Amygdala (tissue), 56 donors: ENCODE results near the gene ZNF608.
A peak's percentile ranks its signal among the peaks of the same experiment; 100 is the strongest.

Experiments
- DNase-seq, 56 donors: peaks; one replicate each; lab custom pipeline; 2025; lab: John Stamatoyannopoulos, UW

Gene ZNF608

DNA sequence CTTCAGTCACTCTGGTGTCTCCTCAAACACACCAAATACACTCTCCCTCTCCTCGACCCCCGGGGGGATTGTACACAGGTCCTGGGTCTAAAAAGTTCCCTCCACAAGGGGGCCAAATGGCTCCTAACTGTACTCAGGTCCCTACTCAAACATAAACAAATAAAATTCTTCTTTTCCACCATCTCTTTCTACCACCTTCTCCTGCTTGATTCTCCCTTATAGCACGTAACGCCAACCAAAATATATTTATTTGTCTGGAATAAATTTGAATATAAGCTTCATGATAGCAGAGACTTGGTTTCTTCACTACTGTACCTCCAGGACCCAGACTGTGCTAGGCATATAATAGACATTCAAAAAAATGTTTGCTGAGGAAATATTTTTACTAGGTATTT, 21.4 kb downstream of the ZNF608 start:
- DNase-seq, result no peak

DNA sequence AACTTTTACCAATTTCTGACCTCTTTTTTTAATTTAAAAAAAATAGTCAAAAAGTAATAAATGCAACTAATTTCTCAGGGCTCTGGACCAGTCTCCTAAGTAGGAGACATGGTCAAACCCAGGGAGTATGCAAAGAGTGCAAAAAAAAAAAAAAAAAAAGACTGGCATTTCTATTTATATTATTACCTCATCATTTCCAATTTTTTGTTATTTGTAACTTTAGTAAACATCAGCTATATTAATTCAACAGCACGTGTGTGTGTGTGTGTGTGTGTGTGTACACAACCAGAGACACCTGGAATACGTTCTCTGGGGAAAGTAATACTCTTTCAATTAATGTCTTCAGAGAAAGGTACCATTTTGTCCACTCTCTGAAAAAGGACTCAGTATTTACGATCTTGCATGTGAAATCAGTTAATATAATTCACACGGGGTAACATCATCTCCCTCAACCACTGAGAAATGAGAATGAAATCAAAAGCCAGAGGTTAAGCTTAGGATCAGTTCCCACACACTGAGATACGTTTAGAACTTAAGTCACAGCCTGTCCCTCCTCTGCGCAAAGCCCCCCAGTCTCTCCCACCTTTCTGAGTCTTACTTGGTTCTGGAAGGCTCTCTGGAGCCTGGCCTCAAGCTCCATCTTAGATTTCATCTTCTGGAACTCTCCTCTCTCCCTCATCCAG, 21.9 kb downstream of the ZNF608 start:
- no peak for DNase-seq

DNA sequence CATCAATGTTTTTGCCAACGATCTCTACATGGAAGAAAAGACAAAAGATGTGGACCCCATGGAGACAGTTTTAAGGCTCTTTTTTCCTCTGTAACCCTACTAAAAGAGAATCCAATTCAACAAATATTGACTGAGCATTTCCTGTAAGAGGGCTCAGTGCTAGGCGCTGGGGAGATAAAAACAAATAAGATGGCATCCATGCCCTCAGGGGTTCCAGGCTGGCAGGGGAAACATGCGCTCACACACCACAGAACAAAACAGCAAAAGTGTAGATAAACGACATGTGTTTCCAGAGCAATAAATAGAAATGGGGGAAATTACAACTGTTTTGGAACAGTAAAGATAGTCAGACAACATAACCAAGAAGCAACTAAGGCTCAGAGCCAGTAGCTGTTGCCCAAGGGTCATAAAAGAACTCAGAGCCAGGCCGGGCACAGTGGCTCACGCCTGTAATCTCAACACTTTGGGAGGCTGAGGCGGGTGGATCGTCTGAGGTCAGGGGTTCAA, 25.2 kb downstream of the ZNF608 start:
- DNase-seq, result no peak

DNA sequence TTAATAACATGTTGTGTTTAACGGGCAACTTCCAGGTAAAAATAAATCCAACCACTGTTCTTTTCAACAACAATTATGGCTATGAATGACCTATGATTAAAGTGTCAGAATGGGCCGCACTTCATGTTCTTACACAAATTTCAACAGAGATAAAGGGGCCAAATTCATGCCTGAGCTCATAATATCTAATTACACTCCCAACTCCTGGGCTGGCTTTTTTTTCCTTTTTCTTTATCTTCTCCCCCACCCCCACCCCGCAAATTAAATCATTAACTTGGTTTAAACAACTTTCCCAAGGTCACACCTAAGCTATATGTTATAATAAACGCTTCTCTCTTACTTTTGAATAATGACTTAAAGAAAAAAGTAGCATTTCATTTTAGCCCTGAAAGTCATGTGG, 25.8 kb downstream of the ZNF608 start:
- no peak for DNase-seq

DNA sequence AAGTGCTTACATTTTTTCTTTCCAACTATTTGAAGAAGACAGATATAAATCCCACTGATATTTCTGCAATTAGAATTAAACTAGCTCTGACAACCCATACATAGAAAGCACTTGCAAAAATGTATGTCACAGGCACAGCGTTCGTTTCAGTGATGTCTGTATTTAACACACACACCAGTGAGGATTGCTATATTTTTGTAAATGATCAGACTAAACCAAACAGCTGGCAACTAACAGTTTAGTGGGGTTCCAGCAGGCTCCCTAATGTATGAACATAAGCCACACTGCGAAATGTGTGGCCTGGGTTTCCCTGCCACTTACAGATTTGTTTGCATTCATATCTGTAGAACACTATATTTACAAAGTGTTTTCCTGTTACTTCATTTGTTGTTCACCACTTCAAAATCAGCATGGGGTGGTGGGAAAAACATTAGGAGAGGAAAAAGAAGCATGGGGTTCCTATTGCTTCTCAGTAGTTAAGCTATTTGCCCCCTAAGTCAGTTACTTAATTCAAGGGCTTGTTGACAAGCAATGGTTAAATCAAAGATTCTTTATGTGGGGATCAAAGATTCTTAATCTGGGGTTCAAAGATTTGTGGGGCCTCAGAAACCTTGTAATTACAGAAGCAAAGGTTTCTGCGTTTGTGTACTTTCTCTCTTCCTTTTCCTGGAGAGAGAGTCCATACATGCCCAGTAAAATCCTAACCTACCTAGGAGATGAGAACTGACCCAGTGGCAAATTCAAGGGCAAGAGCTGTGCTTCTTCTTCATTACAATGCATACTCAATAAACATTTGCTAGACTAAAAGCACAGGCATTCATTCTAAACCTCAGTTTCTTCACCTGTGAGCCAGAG, 27.1 kb downstream of the ZNF608 start:
- no peak for DNase-seq

DNA sequence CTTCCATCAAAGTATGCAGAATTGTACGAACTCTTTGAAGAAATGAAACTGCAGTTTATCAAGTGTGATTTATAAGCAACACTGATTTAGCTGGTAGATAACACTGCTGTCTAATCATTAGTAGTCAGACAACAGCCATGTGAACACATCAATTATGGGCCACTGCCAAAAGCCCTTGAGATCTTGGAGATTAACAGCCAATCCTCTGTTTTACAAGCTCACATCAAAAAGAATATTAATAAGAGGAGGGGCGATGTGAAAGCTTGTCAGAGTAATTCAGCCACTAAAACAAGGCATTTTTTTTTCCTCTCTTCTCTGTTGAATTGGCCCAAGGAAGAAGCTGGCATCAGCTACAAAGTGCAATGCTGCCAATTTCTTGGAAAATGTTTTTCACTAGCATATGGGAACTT, 28.1 kb downstream of the ZNF608 start:
- DNase-seq, result peak in 29 of 56 donors; percentile 3 to 90 (median 53)

DNA sequence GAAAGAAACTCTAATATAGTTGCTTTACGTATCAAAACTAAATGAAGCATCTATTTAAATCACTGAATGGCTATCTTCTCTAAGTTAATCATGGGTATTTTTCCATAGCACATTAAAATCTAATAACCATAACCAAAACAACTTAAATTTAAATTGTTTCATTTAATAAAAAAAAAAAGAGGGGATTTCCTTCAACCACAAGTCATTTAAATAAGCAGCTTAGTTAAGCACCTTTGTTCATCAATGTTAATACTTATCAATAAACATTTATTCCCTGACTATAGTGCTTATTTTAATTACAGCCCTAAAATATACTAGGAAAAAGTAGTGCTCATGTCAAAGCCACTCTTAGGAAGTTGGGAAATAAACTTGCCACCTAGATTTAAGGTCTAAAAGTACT, 30.3 kb downstream of the ZNF608 start:
- DNase-seq, result no peak

DNA sequence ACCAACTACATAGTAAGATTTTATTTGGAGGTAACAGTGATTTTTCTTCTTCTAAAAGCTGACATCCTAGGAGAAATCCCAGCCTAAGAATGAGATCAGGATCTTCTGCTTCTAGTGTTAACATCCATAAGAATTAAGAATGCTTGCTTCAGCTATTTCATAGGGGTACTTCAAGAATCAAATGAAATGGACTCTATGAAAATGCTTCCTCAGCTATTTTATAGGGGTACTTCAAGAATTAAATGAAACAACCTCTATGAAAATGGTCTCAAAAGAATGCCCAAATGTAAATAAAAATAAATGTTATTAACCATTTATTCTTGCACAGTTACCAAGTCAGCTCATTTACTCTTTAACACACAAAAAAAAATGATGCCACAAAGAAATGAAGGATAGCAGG, 31.5 kb downstream of the ZNF608 start:
- no peak for DNase-seq

DNA sequence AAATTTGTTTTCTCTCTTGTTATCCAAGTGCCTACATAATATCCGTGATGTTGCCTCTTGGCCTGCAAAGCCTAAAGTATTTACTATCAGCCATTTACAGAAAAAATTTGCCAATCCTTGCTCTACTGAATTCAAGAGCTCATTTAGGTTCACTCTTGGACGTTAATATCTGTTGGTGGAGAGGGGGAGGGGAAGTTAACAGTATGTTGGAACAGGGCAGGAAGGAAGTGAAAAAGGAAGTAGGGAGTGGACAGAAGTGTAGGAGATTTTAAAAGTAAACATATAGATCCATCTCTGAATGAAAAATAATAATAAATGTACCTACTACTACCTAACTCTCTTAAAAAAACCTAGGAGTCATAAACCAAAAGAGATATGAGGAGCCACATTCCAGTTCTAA, 32.8 kb downstream of the ZNF608 start:
- no peak for DNase-seq

DNA sequence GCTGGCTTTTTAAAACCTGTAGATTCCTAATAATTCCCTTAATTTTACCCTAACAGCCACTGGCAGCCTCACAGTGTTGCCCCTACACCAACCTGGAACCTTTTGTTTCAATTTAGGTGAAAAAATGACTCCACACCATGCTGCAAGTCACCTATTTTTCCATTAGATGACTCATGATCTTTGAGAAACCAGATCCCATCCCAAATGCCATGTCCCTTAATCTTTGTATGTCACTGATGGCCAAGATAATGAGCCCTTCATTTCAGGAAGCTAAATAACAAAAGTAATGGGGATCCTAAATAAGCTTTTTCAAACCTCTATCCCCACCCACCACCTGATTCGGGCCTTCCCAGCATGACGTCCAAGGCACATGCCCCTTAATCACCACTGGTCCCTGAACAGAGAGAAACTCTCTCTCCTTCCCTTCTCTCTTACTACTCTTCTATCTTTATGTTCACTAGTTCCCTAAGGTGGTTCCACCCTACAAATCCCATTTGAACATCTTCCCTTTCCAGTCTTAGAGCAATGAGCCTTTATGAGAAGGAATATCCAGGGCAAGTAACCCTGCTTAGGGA, 33.6 kb downstream of the ZNF608 start:
- DNase-seq, result no peak

DNA sequence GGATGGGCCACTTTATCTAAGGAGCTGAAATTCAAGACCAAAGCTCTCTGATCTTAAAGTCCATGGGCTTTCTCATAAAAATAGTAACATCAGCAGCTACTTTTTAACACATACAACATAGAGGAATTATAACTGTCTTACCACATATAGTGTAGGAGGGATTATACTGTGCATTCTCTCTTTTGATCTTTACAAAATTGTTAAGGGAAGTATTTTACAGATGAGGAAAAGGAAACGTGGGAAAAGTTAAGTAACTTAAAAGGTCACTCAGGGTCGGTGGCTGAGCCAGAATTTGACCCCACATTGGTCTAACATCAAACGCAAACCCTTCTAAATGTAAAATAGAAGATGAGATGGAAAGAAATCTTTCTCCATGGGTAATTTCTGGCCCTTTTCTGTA, 38.4 kb downstream of the ZNF608 start:
- DNase-seq, result no peak

DNA sequence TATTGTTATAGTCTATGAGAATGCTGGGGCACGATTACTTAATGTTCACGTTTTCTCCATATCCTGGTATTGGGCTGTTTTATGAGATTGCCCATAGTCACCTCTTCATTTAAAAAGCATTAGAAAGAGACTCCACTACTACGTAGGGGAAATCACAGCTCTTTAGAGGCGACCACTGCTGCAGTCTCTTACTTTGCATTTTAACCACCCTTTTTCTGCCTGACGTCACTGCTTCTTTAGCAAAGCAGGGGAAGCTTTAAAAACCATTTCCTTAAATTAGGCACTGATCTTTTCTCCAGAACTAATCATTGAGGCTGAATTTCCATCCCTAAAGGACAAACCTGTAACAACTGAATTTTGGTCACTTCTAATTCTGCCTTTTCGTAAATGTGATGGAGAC, 38.9 kb downstream of the ZNF608 start:
- no peak for DNase-seq

DNA sequence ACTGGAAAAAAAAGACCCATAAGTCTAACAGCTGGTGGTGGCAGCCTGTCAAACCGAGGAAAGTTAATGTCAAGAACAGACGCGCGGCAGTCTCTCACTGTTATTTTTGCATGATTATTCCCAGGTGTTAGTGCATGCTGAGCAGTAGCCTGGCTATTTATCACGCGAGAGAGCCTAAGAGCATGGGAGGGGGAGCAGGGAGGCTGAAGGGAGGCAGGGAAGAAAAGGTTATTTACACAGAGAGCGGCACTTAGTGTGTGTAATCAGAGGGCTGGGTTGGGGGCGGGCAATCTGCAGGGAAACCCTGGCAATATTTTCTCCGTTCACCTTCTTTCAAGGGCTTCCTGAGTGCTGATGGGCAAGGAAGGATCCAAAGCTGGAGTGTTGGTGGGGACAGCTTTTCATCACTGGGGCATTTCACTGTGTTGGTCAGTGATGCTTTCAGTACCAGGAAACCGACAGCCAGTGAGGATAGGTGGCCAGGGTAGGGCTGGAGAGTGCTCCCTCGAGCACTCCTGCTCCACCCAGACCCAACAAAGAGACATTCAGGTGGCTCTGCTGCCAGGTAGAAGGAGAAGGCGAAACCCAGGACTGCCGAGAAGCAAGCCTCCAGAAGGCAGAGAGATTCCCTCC, 39.6 kb downstream of the ZNF608 start:
- DNase-seq, result peak in 1 of 56 donors; percentile 8

DNA sequence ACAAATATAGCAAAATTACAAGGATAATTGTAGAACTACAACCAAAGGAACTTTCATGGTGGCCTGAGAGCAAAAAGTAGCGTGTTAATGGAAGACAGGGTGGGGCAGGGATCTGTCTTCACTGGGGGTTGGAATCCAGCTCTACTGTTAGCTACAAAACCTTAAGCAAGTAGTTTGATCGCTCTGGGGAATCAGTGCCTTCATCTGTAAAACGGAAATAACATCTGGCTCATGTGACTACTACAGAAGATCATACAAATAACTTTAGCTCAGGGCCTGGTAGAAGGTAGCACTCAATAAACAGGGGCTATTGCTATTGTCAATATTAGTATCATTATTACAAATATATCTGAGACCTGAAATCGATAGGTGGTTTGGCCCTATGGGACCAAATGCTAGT, 40.4 kb downstream of the ZNF608 start:
- no peak for DNase-seq

DNA sequence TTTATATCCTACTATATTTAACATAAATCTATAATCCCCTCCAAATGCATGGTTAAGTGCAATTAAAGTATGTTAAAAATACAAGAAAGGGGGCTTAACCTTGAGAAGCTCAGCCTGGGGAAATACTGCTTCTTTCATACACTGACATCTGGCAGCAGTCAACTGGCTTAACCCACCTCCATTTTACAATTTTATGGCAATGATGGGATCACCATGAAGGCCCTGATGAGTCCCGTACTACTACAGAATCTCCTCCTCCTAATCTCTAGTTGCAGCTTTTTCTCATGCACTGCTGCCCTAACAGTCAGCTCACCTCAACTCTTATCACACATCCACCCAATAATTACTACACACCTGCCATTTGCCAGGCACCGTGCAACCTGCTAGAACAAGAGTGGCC, 40.9 kb downstream of the ZNF608 start:
- DNase-seq, result no peak

DNA sequence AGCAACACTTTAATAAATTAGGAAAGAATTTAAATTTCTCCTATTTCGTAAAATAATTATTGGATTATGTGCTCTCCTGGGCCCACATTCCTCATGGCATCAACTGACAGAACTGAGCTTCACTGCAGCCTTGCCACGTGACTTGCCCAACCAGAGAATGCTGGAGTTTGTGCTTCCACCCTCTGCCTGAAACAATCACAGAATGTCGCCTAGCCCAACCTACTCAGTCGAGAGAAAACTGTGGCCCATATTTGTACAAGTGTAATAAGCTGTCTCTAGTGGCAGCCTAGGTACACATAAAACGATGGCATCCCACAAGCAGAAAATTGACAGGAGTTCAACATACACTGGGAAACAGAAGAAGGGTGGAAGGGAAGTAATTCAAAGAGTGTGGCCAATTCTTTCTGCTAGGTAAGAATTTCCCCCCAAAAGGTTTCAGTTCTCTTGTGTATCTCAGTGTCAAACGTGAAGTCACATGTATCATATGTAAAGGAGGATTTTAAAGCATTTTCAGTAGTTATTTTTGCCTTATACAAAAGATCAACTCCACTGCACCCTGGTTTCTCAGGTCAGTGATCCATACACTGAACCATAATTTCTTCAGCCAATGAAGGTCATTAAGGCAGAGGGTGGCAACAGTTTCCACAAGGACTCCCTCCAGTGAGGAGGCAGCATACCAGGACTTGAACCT, 41.7 kb downstream of the ZNF608 start:
- peak in 5 of 56 donors; percentile 5 to 36 (median 7) for DNase-seq

DNA sequence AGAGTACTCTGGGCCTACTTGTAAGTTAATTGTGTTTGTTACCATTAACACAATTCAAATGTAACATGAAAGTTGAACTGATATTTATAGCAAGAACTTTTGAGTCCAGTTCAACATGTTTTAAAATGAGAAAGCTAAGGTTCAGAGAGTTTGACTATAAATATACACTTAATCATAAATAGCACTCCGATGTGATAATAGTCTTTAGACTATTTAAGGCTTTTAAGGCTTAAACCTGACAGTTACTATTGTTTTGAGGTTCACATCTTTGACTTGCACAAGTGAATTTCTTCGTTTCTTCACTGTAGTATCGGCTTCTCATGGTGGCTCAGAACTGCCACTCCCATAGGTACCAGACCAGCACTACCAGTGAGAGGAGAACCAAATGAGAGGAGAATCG, 42.4 kb downstream of the ZNF608 start:
- DNase-seq, result no peak

DNA sequence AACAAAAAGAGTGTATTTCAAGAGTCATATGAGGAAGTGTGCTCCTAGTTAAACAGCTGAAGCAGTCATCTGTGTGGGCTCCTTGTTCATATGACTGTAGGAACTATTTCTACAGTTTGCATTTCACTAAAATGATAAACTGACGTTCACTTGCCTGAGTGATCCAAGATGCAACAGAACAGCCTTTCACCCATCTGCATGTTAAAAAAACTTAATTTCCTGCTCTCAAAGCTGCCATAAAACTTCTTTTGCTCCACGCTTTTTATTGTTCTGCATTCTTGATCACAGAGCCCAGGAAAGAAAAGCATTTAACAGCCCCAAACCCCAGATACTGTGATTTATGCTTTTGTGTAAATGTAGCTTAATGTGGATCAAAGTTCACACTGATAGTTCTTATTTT, 43.9 kb downstream of the ZNF608 start:
- no peak for DNase-seq

DNA sequence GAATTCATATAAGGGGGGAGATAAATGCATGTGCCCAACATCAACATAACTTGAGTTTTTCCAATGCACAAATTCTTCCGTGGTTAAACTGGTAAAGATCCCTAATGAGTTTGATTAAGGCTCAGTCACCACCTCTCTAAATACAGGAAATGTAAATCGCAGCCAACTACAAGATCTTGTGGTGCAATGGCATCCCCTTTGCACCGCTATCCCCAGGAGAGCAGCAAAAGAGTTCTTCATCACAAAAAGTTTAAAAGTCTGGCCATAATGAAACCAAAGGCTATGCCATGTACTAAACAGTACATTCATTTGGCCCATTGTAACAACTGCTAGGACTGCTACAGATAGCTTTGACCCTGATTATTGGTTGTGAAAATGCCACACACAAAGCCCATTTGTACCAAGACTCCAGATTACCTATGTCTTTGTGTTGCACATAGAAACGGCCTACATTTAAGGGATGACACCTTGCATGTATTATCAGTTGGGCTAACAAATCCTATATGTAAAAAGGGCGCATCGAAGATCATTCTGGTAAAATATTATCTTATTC, 44.5 kb downstream of the ZNF608 start:
- DNase-seq, result no peak

DNA sequence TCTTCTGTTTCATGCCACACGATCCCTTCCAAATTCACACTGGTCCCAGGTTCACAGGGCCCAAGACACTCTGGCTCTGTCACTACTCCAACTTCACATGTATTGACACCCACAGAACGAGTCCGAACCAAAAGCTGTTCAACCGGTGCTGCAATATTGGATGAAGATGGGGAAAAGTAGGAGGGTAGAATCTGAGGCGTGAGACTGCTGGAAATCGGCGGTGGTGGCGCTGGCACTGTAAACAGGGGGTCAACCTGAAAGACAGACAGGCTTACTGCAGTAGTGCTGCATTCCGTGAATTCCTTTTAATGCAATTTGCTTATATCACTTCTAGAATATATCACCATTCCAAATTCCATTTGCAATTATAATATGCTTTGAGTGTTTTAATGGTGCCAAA, 45.4 kb downstream of the ZNF608 start:
- no peak for DNase-seq
